Hepatocyte (in vitro differentiated cells): Measurements from ENCODE around the gene ANGPTL4. TPM values are rescaled to one million over a fixed set of nuclear protein-coding genes. Genes with fewer than 3 reads are reported as not detected.
"Not testable (repeated sequence)": the region's sequence is repeated elsewhere in the genome, so short reads cannot be mapped to it uniquely, and the experiment has no call there.

Experiments
- DNase-seq: peaks from one replicate; pipeline ENCODE4 v3.0.0-alpha.2; 2016; ENCODE audit warnings: low spot score
- H2AFZ ChIP-seq: fragments of 200-600 bp; sonication (generic); 2 replicates; pipeline ENCODE4 v1.6.0; 2016; ENCODE audit warnings: antibody characterized with exemption, mild to moderate bottlenecking
- H3K27ac ChIP-seq: fragments of 200-600 bp; sonication (generic); 2 replicates; pipeline ENCODE4 v1.5.1; 2016; ENCODE audit warnings: mild to moderate bottlenecking
- H3K27me3 ChIP-seq: fragments of 200-600 bp; sonication (generic); 2 replicates; pipeline ENCODE4 v1.6.1; 2016
- H3K36me3 ChIP-seq: fragments of 200-600 bp; sonication (generic); replicated peaks from 2 replicates; pipeline ENCODE4 v1.5.1; 2016; ENCODE audit warnings: low read depth; ENCODE audit not compliant: insufficient read depth
- H3K4me1 ChIP-seq: fragments of 200-600 bp; sonication (generic); 2 replicates; pipeline ENCODE4 v1.5.1; 2016; ENCODE audit warnings: mild to moderate bottlenecking, moderate library complexity; ENCODE audit not compliant: insufficient read depth
- H3K4me2 ChIP-seq: fragments of 200-600 bp; sonication (generic); 2 replicates; pipeline ENCODE4 v1.6.0; 2016
- H3K4me3 ChIP-seq: fragments of 200-600 bp; sonication (generic); 2 replicates; pipeline ENCODE4 v1.5.1; 2016; ENCODE audit warnings: mild to moderate bottlenecking
- H3K79me2 ChIP-seq: fragments of 200-600 bp; sonication (generic); 2 replicates; pipeline ENCODE4 v1.6.0; 2017; ENCODE audit warnings: mild to moderate bottlenecking
- H3K9me2 ChIP-seq: fragments of 200-600 bp; sonication (generic); replicated peaks from 2 replicates; pipeline ENCODE4 v1.6.0; 2017; ENCODE audit warnings: mild to moderate bottlenecking; ENCODE audit not compliant: insufficient read depth
- H3K9me3 ChIP-seq: fragments of 200-600 bp; sonication (generic); 2 replicates; pipeline ENCODE4 v1.5.1; 2016; ENCODE audit warnings: low read depth, mild to moderate bottlenecking
- H4K20me1 ChIP-seq: fragments of 200-600 bp; sonication (generic); 2 replicates; pipeline ENCODE4 v1.6.0; 2016; ENCODE audit warnings: mild to moderate bottlenecking; ENCODE audit not compliant: insufficient read depth, poor library complexity, severe bottlenecking
- CTCF ChIP-seq: fragments of 200-600 bp; sonication (generic); IDR thresholded peaks from 2 replicates; pipeline ENCODE4 v1.5.1; 2016; ENCODE audit warnings: antibody characterized with exemption, mild to moderate bottlenecking; ENCODE audit not compliant: poor library complexity
- EZH2 ChIP-seq: fragments of 200-600 bp; sonication (generic); IDR thresholded peaks from 2 replicates; pipeline ENCODE4 v1.6.1; 2016; ENCODE audit warnings: antibody characterized with exemption, mild to moderate bottlenecking, borderline replicate concordance
- EZH2phosphoT487 ChIP-seq: fragments of 200-600 bp; sonication (generic); IDR thresholded peaks from one replicate; pipeline ENCODE4 v1.6.1; 2018; ENCODE audit warnings: antibody characterized with exemption, mild to moderate bottlenecking, low read depth, moderate library complexity; ENCODE audit not compliant: unreplicated experiment, severe bottlenecking
- WGBS: methylation state at CpG from one replicate; pipeline ENCODE4 v1.1.6; 2016; ENCODE audit warnings: low lambda C conversion rate; ENCODE audit errors: missing lambda C conversion rate; 5-methylcytosine and 5-hydroxymethylcytosine counted together
- polyA plus RNA-seq: library from polyadenylated mRNA; unstranded; fragments of >200 nt; fragmentation: Nextera tagmentation; extraction: Ambion mirVana; gene quantifications from 2 replicates; pipeline ENCODE4 v1.2.1, GENCODE V29; 2016
- total RNA-seq: library from RNA; depleted of rRNA; stranded (reverse); fragments of >200 nt; gene quantifications from 2 replicates; pipeline ENCODE4 v1.2.3, GENCODE V29; 2014

Gene ANGPTL4
- total and polyA plus RNA-seq, 2 experiments from 2014 or later = 14.7 to 23.4 TPM

GRCh38 chr19:8403820-8404109, 39.8 kb downstream of the ANGPTL4 start:
- DNase-seq = no peak
- H3K27me3 ChIP-seq = no peaks in the 10 kb centered on the region
- H3K4me2 ChIP-seq = no peak overlapping the region
- no peaks in the 10 kb centered on the region for H3K9me3 ChIP-seq
- H2AFZ ChIP-seq = no peak overlapping the region
- no peak for TF ChIP-seq CTCF
- TF ChIP-seq EZH2phosphoT487 = no peak
- no peak for TF ChIP-seq EZH2
- H3K27ac ChIP-seq = no peak overlapping the region
- no peak overlapping the region for H3K4me3 ChIP-seq
- no peaks in the 10 kb centered on the region for H3K36me3 ChIP-seq
- 100% methylated on average over 1 of the region's 24 CpGs for WGBS
- H3K4me1 ChIP-seq = no peaks in the 10 kb centered on the region
- H4K20me1 ChIP-seq = peaks cover 13% of the 10 kb centered on the region
- H3K9me2 ChIP-seq = no peaks in the 10 kb centered on the region
- H3K79me2 ChIP-seq = peaks cover 8% of the 10 kb centered on the region

GRCh38 chr19:8404391-8405151, 40.6 kb downstream of the ANGPTL4 start:
- no peak for TF ChIP-seq CTCF
- no peaks in the 10 kb centered on the region for H3K9me2 ChIP-seq

GRCh38 chr19:8410718-8411117, 46.8 kb downstream of the ANGPTL4 start:
- not testable (repeated sequence) for DNase-seq, H3K4me1 ChIP-seq

More at GRCh38 chr19:8404391-8405151, 40.6 kb downstream of the ANGPTL4 start:
- Histone ChIP-seq H3K9me3 (no peaks in the 10 kb centered on the region), H3K4me2 (no peak overlapping the region), H2AFZ (no peak overlapping the region), H3K4me3 (no peak overlapping the region), H3K27ac (no peak overlapping the region), H3K4me1 (no peaks in the 10 kb centered on the region), H3K36me3 (no peaks in the 10 kb centered on the region), H3K27me3 (no peaks in the 10 kb centered on the region), H4K20me1 (peaks cover 5% of the 10 kb centered on the region), H3K79me2 (no peaks in the 10 kb centered on the region)
- DNase-seq = no peak
- 98% methylated on average over 15 of the region's 18 CpGs for WGBS

GRCh38 chr19:8412783-8413628, 49.1 kb downstream of the ANGPTL4 start, which contains the start of gene MARCHF2:
Gene MARCHF2 (plus strand): TSS chr19:8413305. CDS start chr19:8421841, 8,536 bp downstream.
- Histone ChIP-seq H3K9me2 (no peaks in the 10 kb centered on the region), H3K4me1 (no peaks in the 10 kb centered on the region), H3K4me3 (peak within 1 kb of the TSS; percentile 18), H3K27ac (no peak within 1 kb of the TSS), H2AFZ (peak within 1 kb of the TSS; percentile 35), H3K9me3 (no peaks in the 10 kb centered on the region), H3K4me2 (peak within 1 kb of the TSS; percentile 82), H3K27me3 (no peaks in the 10 kb centered on the region), H3K36me3 (no peaks in the 10 kb centered on the region), H4K20me1 (no peaks in the 10 kb centered on the region), H3K79me2 (no peaks in the 10 kb centered on the region)
- WGBS = 17% methylated on average over 32 of the region's 89 CpGs
- TF ChIP-seq CTCF (peak; percentile 84), EZH2phosphoT487 (no peak), EZH2 (no peak)
- DNase-seq = peak; percentile 99

More at GRCh38 chr19:8410718-8411117, 46.8 kb downstream of the ANGPTL4 start:
- not testable (repeated sequence) for H3K9me3 ChIP-seq, H3K27ac ChIP-seq, H3K4me2 ChIP-seq, H3K36me3 ChIP-seq, H2AFZ ChIP-seq, H3K9me2 ChIP-seq, H3K27me3 ChIP-seq, H3K4me3 ChIP-seq, H4K20me1 ChIP-seq, H3K79me2 ChIP-seq
- WGBS = 93% methylated on average over 13 of the region's 13 CpGs
